Stimulated activated CD4-positive, alpha-beta T cell treated with anti-CD3 and anti-CD28 coated beads, TNF-alpha, amount 100 ng/mL, for 4 hours (primary cell): Measurements from ENCODE around the gene OGG1.

Source experiments
- DNase-seq, 3 experiments: peaks; one replicate each; pipeline ENCODE4 v3.0.0-alpha.2; 2020; ENCODE audit warnings: low read depth in 3 of 3

OGG1 gene

DNA sequence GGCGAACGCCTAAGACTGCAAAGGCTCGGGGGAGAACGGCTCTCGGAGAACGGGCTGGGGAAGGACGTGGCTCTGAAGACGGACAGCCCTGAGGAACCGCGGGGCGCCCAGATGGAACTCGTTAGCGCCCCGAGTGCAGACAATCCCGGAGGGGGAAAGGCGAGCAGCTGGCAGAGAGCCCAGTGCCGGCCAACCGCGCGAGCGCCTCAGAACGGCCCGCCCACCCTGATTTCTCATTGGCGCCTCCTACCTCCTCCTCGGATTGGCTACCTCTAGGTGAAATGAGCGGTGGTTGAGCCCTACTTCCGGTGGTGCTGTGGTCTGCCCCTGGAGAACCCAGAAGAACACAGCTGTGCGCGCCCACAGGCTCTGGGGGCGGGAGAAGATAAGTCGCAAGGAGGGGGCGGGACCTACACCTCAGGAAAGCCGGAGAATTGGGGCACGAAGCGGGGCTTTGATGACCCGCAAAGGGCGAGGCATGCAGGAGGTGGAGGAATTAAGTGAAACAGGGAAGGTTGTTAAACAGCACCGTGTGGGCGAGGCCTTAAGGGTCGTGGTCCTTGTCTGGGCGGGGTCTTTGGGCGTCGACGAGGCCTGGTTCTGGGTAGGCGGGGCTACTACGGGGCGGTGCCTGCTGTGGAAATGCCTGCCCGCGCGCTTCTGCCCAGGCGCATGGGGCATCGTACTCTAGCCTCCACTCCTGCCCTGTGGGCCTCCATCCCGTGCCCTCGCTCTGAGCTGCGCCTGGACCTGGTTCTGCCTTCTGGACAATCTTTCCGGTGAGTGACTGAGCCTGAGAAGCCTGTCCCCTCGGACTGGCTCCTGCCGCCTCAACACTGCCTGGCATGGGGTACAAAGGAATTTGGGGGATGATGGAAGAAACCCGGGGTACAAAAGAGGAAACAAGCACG lies at the start of gene OGG1:
TSS of gene OGG1 (plus strand) at position 308 of the 911 bp plus-strand sequence. CDS start at position 643, 335 bp downstream.
- peak; percentile 81 to 92 (median 90) for DNase-seq

DNA sequence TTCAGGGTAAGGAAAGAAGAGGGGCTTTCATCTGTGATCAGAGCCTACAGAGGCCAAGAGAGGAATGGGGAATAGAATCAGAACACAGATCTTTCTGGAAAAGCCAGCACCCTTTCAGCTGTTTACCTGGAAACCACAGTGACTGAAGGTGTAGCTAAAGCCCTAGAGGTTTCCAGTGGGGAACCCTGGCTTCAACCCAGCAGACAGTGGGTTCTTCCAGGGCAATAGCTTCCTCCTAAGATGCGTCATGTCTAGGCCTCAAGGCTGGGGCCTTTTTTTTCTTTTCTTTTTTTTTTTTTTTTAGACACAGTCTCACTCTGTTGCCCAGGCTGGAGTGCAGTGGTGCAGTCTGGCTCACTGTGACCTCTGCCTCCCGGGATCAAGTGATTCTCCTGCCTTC lies 49.2 kb upstream of the OGG1 start:
- DNase-seq, result no peak

DNA sequence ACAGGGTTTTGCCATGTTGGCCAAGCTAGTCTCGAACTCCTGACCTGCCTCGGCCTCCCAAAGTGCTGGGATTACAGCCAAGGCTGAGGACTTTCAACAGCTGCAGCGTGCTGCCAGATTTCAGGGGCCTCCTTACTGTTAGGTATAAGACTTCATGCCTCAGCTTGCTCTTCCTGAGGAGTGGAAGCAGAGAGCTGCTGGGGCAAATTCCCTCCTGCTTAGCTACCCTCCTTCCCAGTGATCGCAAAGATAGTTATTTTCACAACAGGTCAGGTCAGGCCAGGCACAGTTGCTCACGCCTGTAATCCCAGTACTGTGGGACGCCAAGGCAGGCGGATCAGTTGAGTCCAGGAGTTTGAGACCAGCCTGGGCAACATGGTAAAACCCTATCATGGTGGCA lies 48.7 kb upstream of the OGG1 start:
- no peak for DNase-seq

DNA sequence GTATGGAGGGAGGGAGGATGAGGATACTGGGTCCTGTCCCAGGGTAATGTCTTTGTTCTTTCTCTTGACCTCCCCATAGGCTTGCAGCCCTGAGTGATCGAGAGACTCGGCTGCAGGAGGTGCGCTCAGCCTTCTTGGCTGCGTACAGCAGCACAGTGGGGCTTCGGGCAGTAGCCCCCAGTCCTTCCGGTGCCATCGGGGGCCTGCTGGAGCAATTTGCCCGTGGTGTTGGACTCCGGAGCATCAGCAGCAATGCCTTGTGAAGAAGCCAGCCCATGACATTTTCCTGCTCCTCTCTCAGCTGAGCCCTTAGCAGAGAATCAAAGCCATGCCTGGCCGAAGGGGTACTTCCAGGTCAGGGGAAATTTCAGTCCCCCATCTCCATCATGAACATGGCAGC lies 48.0 kb upstream of the OGG1 start:
- no peak for DNase-seq

DNA sequence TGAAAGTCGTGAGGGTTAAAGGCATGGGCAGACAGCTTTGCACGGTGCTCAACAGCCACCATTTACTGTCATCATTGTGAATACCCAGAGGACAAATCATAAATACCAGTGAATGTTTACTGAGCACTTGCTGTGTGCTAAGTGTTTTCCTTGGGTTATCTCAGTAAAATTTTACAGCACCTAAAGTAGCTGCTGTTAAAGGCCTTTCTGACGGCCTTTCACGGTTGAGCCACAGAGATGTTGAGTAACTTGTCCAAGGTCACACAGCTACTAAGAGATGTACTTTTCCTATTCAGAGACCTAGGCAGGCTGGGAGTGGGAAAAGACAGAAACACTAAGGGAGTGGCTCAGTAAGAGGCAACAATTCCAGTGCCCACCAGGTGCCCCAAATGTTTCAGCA lies 46.5 kb upstream of the OGG1 start:
- no peak for DNase-seq

DNA sequence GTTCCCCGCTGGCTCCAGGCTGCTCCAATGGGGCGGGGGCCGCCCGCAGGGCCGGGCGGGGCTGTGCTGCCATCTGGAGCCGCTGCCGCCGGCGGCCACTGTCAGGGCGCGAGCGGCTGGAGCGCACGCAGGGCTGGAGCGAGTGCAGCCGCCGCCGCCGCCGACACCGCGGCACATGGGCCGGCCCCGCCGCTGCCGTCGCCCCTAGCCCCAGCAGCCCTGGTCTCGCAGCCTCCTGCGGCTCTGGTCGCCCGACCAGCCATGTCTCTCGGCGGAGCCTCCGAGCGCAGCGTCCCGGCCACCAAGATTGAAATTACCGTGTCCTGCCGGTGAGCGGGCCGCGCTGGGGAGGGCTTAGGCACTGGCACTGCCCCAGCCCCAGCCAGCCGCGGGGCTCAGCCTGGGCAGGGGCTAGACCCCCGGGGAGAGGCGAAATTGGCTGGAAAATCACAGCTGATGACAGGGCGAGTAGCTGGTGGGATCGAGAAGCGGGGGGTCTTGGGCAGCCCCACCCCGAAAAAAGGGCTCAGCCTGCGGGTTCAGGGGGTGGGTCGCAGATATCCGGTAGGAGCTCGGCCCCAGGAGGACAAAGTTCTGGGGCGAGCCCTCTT lies 45.9 kb upstream of the OGG1 start, which contains the start of gene CPNE9:
TSS of gene CPNE9 (plus strand) at position 98 of the 611 bp plus-strand sequence. CDS start at position 262, 164 bp downstream.
- DNase-seq, result no peak

DNA sequence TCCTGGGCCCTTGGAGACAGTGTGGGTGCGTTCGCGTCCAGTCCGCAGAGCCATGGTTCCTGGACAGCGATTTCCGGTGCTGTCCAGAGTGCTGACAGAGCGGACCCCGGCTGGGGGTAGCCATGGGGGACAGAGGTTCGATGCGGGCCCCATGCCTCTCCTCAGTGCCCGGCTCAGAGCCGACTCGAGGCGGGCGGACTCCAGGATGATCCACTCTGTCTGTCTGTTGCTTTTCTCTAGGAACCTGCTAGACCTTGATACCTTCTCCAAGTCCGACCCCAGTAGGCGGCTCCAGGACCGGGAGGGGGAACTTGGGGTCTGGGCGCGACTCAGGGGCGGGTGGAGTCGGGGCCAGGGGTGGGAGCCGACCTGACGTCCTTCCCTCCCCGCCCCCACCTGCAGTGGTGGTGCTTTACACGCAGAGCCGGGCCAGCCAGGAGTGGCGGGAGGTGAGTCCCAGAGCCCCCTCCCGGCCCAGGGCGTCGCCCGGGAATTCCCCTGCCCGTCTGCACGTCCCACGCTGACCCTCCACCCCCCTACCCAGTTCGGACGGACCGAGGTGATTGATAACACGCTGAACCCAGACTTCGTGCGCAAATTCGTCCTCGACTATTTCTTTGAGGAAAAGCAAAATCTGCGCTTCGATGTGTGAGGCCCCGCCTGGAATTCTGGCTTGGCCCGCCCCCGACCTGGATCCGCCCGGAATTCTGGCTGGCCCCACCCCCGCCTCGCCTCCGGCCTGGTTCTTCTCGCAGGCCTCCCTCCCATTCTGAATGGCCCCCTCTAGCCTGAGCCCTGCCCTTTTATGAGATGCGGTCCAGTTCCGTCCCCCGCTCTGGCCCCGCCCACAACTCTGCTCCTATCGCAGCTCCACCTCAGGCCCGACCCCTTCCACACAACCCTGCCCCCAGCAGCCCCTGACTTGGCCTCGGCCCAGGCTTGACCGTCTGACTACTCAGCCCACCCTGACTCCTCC lies 45.1 kb upstream of the OGG1 start:
- peak in 1 of 3 experiments; percentile 8 for DNase-seq

DNA sequence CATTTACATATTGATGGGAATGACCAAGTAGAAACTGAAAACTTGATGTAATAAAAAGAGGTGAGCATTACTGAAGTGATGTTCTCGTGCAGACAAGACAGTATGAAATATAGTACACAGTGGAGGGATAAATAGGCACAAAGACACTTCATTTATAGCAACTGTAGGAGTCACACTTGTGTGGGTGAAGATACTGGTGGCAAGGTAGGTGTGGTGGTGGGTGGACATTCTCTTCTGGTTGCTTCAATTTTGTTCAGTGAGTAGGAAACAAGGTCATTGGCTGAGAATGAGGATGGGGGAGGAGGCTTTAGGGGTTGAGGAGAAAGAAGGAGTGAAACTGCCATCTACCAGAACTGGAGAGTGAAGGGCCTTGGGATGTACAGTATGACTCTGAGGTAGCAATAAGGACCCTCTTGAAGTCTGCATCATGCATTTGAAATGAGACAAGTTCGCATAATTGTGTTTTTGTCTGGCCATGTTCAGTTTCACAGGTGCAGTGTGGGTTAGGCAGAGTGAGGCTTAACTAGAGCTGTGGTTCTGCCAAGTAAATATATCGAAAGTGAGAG lies 39.5 kb upstream of the OGG1 start:
- no peak for DNase-seq

DNA sequence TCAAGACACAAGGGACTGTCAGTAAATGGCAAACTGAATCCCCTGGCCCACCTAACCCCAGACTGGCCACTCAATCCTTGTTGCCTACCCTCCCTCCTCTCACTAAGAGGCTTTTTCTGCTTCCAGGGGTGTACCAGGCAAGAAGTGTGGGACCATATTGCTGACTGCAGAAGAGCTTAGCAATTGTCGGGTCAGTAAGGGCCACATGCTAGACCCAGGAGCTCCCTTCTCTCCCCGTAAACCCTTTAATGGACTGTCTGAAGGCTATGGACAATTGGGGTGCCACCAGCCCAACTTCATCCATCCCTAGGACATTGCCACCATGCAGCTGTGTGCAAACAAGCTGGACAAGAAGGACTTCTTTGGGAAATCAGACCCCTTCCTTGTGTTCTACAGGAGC lies 37.3 kb upstream of the OGG1 start:
- DNase-seq, result no peak

DNA sequence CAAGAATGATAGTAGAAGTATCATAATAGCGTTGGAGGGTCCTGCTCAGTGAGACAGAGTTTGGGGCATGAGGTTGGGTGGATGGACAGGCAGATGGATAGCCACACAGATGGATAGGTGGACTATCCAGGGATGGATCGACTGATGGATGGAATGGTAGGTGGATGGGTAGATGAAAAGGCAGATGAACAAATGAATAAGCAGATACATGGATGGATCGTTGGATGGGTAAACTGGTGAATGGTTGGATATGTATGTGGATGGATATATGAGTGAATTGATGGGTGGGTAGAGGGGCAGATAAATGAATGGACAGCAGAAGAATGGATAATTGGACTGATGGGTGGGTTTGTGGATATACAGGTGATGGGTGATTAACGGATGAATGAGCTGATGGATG lies 36.6 kb upstream of the OGG1 start:
- no peak for DNase-seq

DNA sequence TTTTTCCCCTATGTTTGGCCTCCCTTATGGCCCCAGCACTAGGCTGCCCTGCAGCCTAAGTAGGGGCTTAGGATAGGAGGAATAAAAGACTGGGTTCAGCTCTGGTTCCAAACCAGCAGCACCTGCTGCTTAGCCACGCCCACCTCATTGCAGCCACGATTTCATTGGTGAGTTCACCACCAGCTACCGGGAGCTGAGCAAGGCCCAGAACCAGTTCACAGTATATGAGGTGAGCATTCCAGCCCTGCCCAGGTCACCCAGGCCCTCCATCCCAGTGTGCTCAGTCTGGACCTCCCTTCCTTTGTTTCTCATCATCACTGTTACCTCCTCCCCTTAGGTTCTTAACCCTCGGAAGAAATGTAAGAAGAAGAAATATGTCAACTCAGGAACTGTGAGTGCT lies 34.6 kb upstream of the OGG1 start:
- no peak for DNase-seq

DNA sequence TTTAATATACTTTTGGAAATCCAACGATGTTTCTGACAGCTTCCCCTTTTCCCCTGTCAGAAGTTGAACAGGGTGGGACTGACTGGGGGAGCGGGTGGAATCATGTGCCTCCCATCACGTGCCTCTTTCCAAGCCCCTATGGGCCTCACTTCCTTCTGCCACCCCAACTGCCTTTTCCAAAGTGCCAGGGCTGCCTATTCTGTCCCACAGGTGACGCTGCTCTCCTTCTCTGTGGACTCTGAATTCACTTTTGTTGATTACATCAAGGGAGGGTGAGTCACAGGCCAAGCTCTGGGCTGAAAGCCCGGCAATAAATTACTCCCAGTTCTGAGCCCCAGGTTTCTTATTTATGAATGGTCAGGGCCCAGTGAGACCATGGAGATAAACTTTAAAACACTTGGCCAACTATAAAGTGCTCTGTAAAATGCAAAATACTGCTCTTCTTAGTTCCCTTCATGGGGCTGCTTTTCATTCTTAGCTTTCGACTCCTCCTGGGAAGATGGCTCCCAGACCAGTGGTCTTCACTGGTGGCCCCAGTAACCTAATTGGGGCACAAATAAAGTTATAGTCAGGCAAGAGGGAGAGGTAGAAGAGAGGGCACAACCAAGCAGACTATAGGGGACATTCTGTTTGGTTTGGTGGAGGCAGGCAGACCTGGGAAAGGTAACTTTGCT lies 33.9 kb upstream of the OGG1 start:
- no peak for DNase-seq

DNA sequence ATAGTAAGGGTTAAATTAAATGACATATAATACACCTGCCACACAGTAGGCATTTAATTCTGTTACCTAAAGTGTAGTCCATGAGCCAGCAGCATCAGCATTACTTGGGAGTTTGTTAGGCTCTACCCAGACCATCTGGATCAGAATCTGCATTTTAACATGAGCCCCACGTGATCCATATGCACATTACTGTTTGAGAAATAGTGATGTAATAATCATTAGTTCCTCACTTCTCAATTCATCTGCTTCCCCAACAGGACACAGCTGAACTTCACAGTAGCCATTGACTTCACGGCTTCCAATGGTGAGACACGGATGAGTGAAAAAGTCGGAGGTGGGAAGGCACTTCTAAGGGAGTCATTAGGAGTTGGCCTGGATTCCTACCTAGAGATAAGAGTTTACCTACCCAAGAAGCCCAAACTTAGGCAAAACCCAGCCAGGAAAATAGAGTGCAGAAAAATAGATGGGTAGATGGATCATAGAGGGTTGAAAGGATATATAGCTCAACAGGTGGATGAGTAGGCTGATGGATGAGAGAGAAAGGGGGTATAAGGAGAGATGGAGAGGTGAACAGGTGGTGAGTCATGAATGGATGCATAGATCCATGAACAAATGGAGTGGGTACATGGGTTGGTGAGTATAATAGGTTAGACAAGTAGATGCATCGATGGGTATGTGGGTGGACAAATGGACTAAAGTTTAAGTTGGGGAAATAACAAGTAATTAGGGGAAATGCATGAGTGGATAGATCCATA lies 32.8 kb upstream of the OGG1 start:
- DNase-seq, result no peak

DNA sequence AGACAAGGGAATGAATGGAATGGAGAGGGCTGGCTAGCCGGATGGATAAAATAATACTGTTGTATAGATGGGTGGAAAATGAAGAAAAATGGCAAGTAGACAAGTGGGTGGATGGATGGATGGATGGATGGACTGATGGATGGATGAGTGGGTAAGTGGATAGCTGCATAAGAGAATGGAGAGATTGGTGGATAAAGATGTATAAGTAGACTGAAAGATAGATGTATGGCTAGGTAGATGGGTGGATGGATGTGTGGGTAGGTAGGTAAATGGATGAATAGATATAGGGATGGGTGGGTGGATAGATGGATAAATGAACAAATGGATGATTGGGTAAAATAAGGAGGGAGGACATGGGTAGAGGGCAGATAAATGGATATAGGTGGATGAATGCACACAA lies 32.2 kb upstream of the OGG1 start:
- no peak for DNase-seq

DNA sequence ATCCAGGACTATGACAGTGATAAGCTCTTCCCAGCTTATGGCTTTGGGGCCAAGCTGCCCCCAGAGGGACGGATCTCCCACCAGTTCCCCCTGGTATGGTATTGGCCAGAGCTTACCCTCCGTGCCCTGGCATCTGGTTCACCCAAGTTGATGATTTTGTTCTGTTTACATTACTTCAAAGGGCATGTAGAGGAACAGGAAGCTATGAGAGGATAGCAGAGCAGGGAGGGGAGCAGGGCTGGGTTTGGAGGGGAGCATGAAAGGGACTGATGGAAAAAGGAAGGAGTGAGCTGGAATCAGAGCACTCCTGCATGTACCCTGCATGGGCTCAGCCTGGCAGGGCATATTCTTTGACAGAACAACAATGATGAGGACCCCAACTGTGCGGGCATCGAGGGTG lies 31.6 kb upstream of the OGG1 start:
- no peak for DNase-seq

DNA sequence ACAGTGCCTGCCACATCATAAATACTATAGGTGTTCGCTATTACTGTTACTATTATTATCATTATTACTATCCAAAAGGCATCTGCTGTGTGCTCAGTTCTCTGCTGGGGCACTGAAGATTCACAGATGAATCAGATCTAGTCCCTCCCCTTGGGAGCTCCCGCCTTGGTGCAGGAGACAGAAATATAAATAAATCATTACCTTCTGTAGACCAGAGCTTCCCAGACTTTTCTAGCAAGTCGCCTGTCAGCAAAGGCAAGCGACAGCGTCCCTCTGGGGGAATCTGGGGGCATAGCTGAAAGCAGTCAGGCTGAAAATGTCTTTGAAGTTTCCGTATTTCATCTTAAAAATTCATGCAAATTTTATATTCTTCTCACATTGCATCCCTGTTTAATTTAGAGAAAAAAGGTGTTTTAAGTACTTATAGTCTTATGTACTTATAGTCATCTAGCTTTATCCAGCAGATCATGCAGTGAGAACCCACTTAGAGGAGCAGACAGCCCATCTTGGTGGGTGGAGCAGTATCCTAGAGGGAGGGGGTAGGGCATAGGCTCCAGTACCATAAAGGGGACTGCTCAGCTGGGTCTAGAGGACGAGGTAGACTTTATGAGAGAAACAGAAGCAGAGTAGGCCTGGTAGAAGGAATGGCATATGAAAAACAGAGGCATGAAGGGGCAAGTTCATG lies 28.6 kb upstream of the OGG1 start:
- no peak for DNase-seq

DNA sequence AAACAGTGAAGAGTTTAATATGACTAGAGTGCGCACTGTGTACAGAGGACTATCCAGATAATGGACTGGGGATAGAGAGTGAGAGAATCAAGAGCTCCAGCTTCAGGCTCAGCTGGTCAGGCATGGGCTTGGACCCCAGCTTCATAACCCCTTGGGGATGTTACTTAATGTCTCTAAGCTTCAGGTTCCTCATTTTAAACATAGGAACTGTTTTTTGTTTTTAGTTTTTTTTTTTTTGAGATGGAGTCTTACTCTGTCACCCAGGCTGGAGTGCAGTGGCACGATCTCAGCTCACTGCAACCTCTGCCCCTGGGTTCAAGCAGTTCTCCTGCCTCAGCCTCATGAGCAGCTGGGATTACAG lies 28.1 kb upstream of the OGG1 start:
- DNase-seq, result no peak

DNA sequence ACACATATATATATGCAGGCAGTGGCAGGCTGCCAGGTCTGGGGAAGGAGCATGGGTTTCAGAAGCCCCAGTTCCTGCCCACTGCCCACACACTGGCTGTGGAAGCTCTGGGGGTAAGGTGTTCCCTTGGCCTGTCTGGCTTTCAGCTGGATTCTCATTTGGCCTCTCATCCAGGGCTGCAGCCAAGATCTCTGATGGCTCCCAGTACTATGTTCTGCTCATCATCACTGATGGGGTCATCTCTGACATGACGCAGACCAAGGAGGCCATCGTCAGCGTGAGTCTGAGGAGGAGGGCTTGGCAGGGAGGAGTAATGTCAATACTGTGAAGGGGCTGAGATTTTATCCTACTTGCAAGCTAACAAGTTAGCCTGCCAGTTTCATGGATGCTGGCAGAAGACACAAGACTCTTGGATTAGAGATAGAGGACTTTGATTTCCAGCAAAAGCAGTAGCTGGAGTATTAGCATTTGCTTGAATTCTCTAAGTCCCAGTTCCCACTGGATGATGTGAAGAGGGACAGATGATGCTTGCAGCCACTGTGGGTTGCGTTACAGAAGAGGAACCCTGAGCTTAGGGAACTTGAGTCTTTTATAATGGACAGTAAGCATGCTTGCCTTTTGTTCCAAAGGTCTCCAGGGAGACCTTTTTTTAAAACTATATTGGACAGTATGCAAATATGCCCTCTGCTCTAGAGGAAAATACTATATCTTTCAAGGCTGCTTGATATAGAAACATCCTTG lies 23.8 kb upstream of the OGG1 start:
- DNase-seq, result no peak

DNA sequence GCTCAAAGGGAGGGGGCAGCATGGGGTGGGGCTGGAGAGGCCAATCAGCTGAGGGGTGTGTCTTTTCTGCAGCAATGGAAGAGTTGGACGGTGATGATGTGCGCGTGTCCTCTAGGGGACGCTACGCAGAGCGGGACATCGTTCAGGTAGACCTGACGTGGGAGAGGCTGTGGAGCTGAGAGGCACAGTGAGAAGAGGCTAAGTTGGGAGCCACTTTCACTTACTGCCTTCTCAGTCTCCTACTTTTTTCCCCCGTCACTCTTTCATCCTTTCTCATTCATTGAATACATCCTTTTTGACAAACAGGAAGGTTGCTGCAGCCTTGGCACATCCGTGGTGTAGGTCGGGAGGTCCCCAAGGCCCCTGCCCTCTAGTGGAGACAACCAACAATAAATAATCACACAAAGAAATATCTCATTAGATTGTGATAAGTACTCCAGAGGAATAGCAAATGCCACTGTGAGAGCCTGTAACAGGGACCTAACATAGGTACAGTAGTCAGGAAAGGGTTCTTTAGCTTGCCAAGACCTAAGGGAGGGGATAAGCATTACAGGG lies 22.6 kb upstream of the OGG1 start:
- peak in 2 of 3 experiments; percentile 21 to 25 for DNase-seq
